Upper lobe of right lung (tissue), 1 donor: Measurements from ENCODE around the gene GEN1. TPM values are rescaled to one million over a fixed set of nuclear protein-coding genes. Genes with fewer than 3 reads are reported as not detected.

Source experiments
- ATAC-seq: fragments of 200-7000 bp; cut with Tn5 transposase; one replicate; pipeline ENCODE4 v1.9.1; 2020; ENCODE audit warnings: mild to moderate bottlenecking, moderate library complexity
- DNase-seq: peaks from one replicate; pipeline ENCODE4 v3.0.0-alpha.2; 2020
- H3K27ac ChIP-seq: fragments of 200-600 bp; one replicate; pipeline ENCODE4 v1.8.0; 2022
- H3K27me3 ChIP-seq: fragments of 200-600 bp; one replicate; pipeline ENCODE4 v1.8.0; 2022; ENCODE audit warnings: mild to moderate bottlenecking
- H3K36me3 ChIP-seq: fragments of 200-600 bp; one replicate; pipeline ENCODE4 v1.8.0; 2022
- H3K4me1 ChIP-seq: fragments of 200-600 bp; one replicate; pipeline ENCODE4 v1.8.0; 2022
- H3K4me3 ChIP-seq: fragments of 200-600 bp; one replicate; pipeline ENCODE4 v1.8.0; 2022; ENCODE audit warnings: mild to moderate bottlenecking
- H3K9me3 ChIP-seq: fragments of 200-600 bp; one replicate; pipeline ENCODE4 v1.8.0; 2022
- intact Hi-C: fragments of 100-400 bp; cut with DNase I; formaldehyde crosslinking; loops from one replicate; pipeline ENCODE4 v1.11.0; 2022
- total RNA-seq: library from RNA; stranded (reverse); fragmentation: NEBNext Ultra II Directional; extraction: Animal tissue kit (Norgen Biotek cat#: 25700); gene quantifications from one replicate; pipeline ENCODE4 v1.2.1, GENCODE V29; 2021
- TF ChIP-seq, protein P1 (sequence below): fragments of 200-600 bp; IDR thresholded peaks from one replicate; pipeline ENCODE4 v1.8.0; 2022; ENCODE audit warnings: antibody characterized with exemption
- donor health status: DM: no; HTN: yes; CAD: no; lungs with severe emphysema.

GEN1 gene
- total RNA-seq, 1 donor from 2014 or later: 7.0 TPM

DNA sequence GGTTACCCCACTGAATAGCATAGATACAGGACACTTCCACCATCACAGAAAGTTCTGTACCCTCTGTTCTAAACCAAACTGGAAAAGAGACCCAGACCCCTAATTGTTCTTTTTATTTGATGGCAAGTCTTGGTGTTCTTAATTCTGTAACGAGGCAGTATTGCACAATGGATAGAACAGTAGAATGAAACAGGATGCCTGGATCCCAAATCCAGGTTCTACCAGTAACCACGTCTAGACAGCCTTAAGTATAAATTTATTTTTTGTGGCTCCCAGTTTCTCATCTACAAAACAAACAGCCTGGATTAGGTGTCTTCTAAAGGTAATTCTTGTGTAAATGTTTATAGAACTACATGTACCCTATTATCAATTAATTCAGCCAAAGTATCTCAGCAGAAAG is 24.1 kb upstream of the GEN1 start:
- Histone ChIP-seq H3K36me3 (peaks cover 73% of the 10 kb centered on the region), H3K27ac (no peak overlapping the region), H3K4me1 (no peaks in the 10 kb centered on the region), H3K4me3 (no peak overlapping the region), H3K9me3 (no peaks in the 10 kb centered on the region), H3K27me3 (no peaks in the 10 kb centered on the region)
- intact Hi-C loops: no loop called here
- ATAC-seq (no peak), DNase-seq (no peak)
- TF ChIP-seq, protein P1, sequence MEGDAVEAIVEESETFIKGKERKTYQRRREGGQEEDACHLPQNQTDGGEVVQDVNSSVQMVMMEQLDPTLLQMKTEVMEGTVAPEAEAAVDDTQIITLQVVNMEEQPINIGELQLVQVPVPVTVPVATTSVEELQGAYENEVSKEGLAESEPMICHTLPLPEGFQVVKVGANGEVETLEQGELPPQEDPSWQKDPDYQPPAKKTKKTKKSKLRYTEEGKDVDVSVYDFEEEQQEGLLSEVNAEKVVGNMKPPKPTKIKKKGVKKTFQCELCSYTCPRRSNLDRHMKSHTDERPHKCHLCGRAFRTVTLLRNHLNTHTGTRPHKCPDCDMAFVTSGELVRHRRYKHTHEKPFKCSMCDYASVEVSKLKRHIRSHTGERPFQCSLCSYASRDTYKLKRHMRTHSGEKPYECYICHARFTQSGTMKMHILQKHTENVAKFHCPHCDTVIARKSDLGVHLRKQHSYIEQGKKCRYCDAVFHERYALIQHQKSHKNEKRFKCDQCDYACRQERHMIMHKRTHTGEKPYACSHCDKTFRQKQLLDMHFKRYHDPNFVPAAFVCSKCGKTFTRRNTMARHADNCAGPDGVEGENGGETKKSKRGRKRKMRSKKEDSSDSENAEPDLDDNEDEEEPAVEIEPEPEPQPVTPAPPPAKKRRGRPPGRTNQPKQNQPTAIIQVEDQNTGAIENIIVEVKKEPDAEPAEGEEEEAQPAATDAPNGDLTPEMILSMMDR: no peak

DNA sequence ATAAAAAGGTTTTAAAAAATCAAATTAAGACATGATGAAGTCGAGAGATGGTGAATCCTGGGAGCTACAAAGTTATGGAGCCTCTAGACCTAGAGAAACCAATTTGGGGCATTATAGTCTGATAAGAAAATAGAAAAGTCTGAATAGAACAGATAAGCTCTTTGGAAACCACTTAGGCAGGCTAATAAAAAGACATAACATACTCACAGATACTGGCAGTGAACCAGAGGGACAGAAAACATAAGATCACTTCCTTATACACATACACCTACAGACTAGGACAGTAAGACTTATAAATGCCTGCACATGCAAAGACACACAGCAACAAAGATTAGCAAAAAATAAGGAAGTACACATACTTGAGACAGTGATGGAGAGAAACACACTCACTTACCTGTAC is 20.3 kb upstream of the GEN1 start:
- Histone ChIP-seq H3K27me3 (no peaks in the 10 kb centered on the region), H3K9me3 (no peaks in the 10 kb centered on the region), H3K4me1 (no peaks in the 10 kb centered on the region), H3K27ac (no peak overlapping the region), H3K36me3 (peaks cover 94% of the 10 kb centered on the region), H3K4me3 (no peak overlapping the region)
- no peak for DNase-seq
- TF ChIP-seq, protein P1: no peak
- no peak for ATAC-seq
- intact Hi-C loops: no loop called here

DNA sequence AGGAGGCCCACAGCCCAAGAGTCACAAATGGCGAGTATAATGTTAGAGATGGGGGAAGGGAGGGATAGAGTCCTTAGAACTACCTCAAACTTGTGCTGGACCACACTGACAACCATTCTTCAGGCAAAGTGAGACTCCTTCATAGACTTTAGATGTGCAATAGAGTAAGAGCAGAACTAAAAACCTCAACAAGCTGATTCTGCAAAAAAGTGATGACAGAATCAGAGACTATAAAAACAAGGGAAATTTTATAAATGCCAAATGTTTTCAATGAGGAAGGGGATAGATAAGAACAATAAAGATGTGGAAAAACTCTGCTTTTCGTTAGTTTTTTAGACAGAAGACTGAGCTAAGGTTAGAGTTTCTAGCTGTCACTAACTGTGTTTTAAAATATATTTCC is 18.1 kb upstream of the GEN1 start:
- H3K27ac ChIP-seq: no peak overlapping the region
- DNase-seq: no peak
- no peak overlapping the region for H3K4me3 ChIP-seq
- ATAC-seq: no peak
- peaks cover 87% of the 10 kb centered on the region for H3K36me3 ChIP-seq
- intact Hi-C loops: no loop called here
- H3K4me1 ChIP-seq: no peaks in the 10 kb centered on the region
- TF ChIP-seq, protein P1: no peak
- H3K9me3 ChIP-seq: no peaks in the 10 kb centered on the region
- no peaks in the 10 kb centered on the region for H3K27me3 ChIP-seq

DNA sequence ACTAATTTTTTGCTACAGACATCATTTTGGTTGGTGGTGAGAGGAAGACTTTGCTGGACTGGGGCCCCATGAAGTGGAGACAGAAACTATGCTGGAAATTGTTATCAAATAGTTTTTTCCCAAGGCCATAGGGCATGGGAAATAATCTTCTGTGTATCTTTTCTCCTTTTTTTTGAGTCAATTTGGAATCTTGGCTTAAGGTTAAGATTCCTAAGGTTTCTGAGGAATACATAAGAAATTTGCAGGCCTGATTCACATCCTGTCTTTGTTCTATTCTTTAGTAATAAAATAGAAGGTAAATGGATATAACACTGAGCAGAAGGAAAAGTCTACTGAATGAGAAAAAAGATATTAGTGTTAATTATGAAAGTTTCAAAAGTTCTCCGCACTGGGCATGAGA is 16.9 kb upstream of the GEN1 start:
- TF ChIP-seq, protein P1: no peak
- Histone ChIP-seq H3K9me3 (no peaks in the 10 kb centered on the region), H3K27ac (no peak overlapping the region), H3K4me3 (no peak overlapping the region), H3K27me3 (no peaks in the 10 kb centered on the region), H3K36me3 (peaks cover 79% of the 10 kb centered on the region), H3K4me1 (no peaks in the 10 kb centered on the region)
- ATAC-seq (no peak), DNase-seq (no peak)
- intact Hi-C loops: no loop called here

DNA sequence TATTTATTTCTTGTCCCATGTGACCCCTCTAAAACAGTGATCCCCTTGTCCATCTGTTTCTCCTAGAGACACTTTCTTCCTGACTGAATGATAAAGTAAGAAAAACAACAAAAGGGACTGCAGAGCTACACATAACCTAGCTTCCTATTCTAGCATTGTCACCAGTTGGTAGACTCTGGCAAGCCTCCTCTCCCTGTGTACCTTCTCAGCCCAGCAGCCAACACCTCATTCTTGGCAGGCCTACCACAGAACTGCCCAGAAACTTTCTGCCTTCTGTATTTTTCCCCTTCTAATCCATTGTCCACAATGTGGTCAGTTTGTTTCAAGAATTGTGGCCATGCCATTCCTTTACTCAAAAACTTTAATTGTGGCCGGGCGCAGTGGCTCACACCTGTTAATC is 13.7 kb upstream of the GEN1 start:
- no peaks in the 10 kb centered on the region for H3K27me3 ChIP-seq
- TF ChIP-seq, protein P1: no peak
- intact Hi-C loops: no loop called here
- H3K9me3 ChIP-seq: no peaks in the 10 kb centered on the region
- no peak for DNase-seq
- H3K27ac ChIP-seq: no peak overlapping the region
- H3K4me3 ChIP-seq: no peak overlapping the region
- ATAC-seq: no peak
- H3K4me1 ChIP-seq: no peaks in the 10 kb centered on the region
- H3K36me3 ChIP-seq: peaks cover 68% of the 10 kb centered on the region
